ENCODE measurements around the gene CCL13. TPM values are rescaled to one million over a fixed set of nuclear protein-coding genes. Genes with fewer than 3 reads are reported as not detected.

Gene CCL13
- total RNA-seq, 1 experiment from 2014 or later: not detected

GRCh38 chr17:34351096-34351495, 5.2 kb upstream of the CCL13 start:
- no peak overlapping the region for H3K4me3 ChIP-seq (ENCODE audit: insufficient read depth, low read depth, low read length)
- H3K36me3 ChIP-seq (replicated peaks; ENCODE audit: control insufficient read depth, insufficient read depth, low read length): no peaks in the 10 kb centered on the region
- no peaks in the 10 kb centered on the region for H3K27me3 ChIP-seq (ENCODE audit: control insufficient read depth, insufficient read depth, low read length)
- DNase-seq: no peak

- no peaks in the 10 kb centered on the region for H3K36me3 ChIP-seq (replicated peaks; ENCODE audit: control insufficient read depth, insufficient read depth, low read length)
- DNase-seq: no peak
- no peaks in the 10 kb centered on the region for H3K27me3 ChIP-seq (ENCODE audit: control insufficient read depth, insufficient read depth, low read length)
Observed at GRCh38 chr17:34352191-34352590, 4.1 kb upstream of the CCL13 start.

DNA sequence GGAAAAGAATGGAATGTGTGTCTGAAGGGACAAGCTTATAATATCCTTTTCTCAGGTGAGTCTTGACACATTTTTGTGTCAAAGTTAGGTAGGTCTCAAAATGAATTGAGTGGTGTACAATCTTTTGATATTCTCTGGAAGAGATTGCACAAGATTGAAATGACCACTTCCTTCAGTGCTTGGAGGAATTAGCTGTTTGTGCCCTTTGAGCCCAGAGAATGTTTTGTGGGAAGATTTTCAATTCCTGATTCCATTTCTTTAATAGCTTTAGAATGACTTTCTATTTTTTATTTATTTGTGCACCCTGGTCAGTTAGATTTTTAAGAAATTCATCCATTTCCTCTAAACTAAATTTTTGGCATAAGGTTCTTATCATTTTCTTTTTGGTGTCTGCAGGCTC, 1.6 kb upstream of the CCL13 start:
- no peaks in the 10 kb centered on the region for H3K36me3 ChIP-seq (replicated peaks; ENCODE audit: control insufficient read depth, insufficient read depth, low read length)
- H3K4me3 ChIP-seq (ENCODE audit: insufficient read depth, low read depth, low read length): no peak overlapping the region
- DNase-seq: no peak
- H3K27me3 ChIP-seq (ENCODE audit: control insufficient read depth, insufficient read depth, low read length): no peaks in the 10 kb centered on the region

More at GRCh38 chr17:34352191-34352590, 4.1 kb upstream of the CCL13 start:
- H3K4me3 ChIP-seq (ENCODE audit: insufficient read depth, low read depth, low read length): no peak overlapping the region

- Histone ChIP-seq H3K27me3 (ENCODE audit: control insufficient read depth, insufficient read depth, low read length) (no peaks in the 10 kb centered on the region), H3K36me3 (replicated peaks; ENCODE audit: control insufficient read depth, insufficient read depth, low read length) (no peaks in the 10 kb centered on the region), H3K4me3 (ENCODE audit: insufficient read depth, low read depth, low read length) (no peak overlapping the region)
- peak; percentile 44 for DNase-seq
Observed at GRCh38 chr17:34357398-34357797, 1.1 kb downstream of the CCL13 start.

DNA sequence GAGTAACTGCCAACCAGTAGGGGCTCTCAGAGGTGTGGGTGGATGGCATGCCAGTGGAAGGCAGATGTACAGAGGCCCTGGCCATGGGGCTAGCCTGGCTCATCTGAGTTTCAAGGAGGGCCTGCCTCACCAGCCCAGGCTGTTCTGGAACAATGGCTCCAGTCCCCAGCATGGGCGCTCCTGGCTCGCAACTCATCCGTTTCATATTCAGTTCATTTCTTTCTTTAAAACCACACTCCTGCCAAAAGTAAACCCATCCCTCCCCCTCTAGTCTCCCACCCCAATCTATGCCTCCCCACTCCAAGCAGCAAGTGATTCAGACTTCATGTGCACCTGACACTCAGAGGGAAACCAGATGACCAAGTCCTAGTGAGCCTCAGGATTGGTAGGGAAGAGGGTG, 2.4 kb downstream of the CCL13 start:
- H3K27me3 ChIP-seq (ENCODE audit: control insufficient read depth, insufficient read depth, low read length): no peaks in the 10 kb centered on the region; the same call in 1 of the 2 replicates
- no peak for DNase-seq
- H3K36me3 ChIP-seq (replicated peaks; ENCODE audit: control insufficient read depth, insufficient read depth, low read length): no peaks in the 10 kb centered on the region
- no peak overlapping the region for H3K4me3 ChIP-seq (ENCODE audit: insufficient read depth, low read depth, low read length)

DNA sequence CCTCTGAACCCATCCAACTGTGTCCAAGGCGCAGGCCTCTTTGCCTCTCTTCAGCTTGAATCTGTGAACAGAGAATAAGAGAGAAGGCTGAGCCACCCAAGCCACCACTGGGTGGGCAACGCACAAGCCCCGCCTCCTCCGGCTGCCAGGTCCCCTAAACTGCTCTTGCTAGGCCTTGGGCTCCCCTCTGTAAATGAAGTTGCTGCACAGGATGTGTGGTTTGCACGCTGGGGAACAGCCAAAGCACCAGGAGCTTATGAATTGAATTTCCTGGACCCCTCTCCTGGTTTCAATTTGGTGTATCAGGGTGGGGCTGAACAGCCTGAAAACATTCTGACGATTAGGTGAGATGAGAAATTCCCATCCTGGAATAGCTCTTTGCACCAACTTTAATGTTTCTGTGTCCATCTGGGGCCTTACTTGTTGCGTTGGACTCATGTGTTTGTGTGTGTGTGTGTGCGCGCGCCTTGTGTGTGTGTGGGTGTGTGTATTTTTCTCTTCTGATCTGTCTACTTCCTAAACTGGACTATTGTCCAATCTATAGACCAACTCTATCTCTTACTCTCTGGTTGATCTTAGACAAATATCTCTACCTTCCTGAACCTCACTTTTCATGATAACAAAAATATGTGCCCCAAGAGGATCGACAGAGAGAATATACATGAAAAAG, 4.5 kb downstream of the CCL13 start:
- H3K4me3 ChIP-seq (ENCODE audit: insufficient read depth, low read depth, low read length): no peak overlapping the region
- no peaks in the 10 kb centered on the region; the same call in 1 of the 2 replicates for H3K27me3 ChIP-seq (ENCODE audit: control insufficient read depth, insufficient read depth, low read length)
- no peaks in the 10 kb centered on the region for H3K36me3 ChIP-seq (replicated peaks; ENCODE audit: control insufficient read depth, insufficient read depth, low read length)
- no peak for DNase-seq

DNA sequence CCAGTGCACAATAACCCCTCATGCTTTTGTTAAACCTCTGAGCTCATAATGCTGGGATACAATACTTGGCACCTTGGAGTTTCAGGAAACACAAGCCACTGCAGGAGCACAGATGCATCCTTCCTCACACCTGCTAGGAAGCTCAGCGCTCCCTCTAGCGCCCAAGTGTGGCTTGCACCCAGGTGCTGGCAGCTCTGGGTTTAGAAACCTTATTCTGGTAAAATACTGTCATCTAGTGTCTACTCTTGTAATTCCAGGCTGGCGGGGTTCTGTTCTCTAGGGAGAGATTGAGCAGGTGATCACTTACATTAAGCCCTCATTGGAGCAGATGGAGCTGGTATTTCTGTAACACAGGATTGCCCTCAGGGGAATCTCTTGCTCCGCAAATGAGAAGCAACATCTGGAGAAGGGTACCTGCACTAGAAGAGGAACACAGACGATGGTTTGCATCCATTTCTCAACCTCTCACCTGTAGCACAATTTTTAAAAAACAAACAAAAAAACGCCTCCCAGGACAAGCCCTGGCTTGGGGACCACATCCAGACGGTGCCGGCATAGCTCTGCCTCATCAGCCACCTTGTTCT, 5.3 kb downstream of the CCL13 start:
- no peaks in the 10 kb centered on the region for H3K36me3 ChIP-seq (replicated peaks; ENCODE audit: control insufficient read depth, insufficient read depth, low read length)
- DNase-seq: peak; percentile 88
- no peaks in the 10 kb centered on the region; the same call in 1 of the 2 replicates for H3K27me3 ChIP-seq (ENCODE audit: control insufficient read depth, insufficient read depth, low read length)
- no peak overlapping the region for H3K4me3 ChIP-seq (ENCODE audit: insufficient read depth, low read depth, low read length)

DNA sequence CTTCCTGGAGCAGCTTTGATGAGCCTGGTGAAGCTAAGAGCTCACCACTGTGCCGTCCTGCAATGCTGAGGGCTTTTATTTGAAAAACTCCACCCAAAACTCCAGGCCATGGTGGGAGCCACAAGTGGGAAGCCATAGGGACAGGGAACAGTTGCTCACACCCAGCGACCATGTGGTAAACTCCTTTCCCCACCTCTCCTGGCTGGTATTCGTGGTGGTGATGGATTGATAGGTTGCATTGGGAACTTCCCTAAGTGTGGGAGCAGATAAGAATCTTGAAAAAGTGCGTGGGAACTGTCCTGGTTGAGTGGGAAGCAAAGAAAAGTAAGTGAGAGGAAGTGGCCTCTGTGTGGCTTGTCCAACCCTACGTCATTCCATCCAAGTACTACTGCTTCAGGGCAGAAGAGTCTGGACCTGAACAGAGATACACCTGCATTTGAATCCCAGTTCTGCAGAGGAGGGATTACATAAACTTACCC, 6.9 kb downstream of the CCL13 start, which contains the start of gene CCL1:
Gene CCL1, minus strand, starts transcription at position 51 of the 479 bp plus-strand sequence. CDS start 72 bp downstream, outside the sequence.
- Histone ChIP-seq H3K27me3 (ENCODE audit: control insufficient read depth, insufficient read depth, low read length) (no peaks in the 10 kb centered on the region; the same call in 1 of the 2 replicates), H3K36me3 (replicated peaks; ENCODE audit: control insufficient read depth, insufficient read depth, low read length) (no peaks in the 10 kb centered on the region), H3K4me3 (ENCODE audit: insufficient read depth, low read depth, low read length) (no peak within 1 kb of the TSS)
- DNase-seq: no peak

DNA sequence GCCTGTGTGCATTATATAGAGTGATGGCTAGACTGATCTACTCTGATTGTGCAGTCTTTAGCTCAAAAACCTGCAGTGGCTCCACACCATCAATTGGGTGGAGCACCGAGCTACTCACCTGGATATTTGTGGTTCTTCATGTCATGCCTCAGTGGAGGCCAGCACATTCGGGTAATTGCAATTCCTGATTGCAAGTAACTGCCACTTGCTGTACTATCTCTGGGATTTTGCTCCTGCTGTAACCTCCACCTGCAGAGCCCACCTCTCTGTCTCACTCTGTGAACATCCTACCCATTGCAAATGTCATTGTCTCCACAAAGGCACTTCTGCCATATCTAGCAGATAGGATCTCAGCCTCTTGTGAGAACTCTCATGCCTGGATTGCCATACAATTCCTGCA, 8.5 kb downstream of the CCL13 start:
- DNase-seq: no peak
- Histone ChIP-seq H3K27me3 (ENCODE audit: control insufficient read depth, insufficient read depth, low read length) (no peaks in the 10 kb centered on the region; the same call in 1 of the 2 replicates), H3K4me3 (ENCODE audit: insufficient read depth, low read depth, low read length) (no peak overlapping the region), H3K36me3 (replicated peaks; ENCODE audit: control insufficient read depth, insufficient read depth, low read length) (no peaks in the 10 kb centered on the region)

GRCh38 chr17:34365340-34365739, 9.1 kb downstream of the CCL13 start:
- Histone ChIP-seq H3K4me3 (ENCODE audit: insufficient read depth, low read depth, low read length) (no peak overlapping the region), H3K36me3 (replicated peaks; ENCODE audit: control insufficient read depth, insufficient read depth, low read length) (no peaks in the 10 kb centered on the region), H3K27me3 (ENCODE audit: control insufficient read depth, insufficient read depth, low read length) (no peaks in the 10 kb centered on the region; the same call in 1 of the 2 replicates)
- no peak for DNase-seq

- Histone ChIP-seq H3K4me3 (ENCODE audit: insufficient read depth, low read depth, low read length) (no peak overlapping the region), H3K27me3 (ENCODE audit: control insufficient read depth, insufficient read depth, low read length) (no peaks in the 10 kb centered on the region; the same call in 1 of the 2 replicates), H3K36me3 (replicated peaks; ENCODE audit: control insufficient read depth, insufficient read depth, low read length) (no peaks in the 10 kb centered on the region)
- DNase-seq: no peak
Observed at GRCh38 chr17:34366010-34366409, 9.7 kb downstream of the CCL13 start.

DNA sequence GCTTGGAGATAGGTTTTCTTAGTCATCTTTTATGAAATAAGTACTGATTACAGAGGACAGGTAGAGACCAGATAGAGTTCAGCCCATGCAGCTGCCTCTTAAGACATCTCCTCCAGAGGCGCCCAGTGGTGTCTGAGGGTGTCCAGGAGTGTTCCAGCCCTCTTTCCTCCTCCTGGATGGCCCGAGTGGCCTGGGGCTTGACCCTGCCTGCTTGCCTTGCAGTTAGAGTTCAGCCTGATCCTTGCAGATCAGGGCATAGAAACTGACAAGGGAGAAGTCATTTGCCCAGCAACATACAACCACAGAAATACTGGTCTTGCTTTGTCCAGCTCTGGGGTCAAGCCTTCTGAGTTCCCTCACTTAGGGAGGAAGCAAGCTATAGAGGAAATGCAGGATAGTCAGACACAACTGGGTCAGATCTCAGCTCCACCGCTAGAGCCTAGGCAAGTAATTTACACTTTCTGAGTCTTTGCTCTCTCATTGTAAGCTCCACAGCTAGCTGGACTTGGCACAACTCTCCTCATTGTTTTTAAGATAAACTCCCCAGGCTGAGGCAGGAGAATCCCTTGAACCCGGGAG, 10.3 kb downstream of the CCL13 start:
- Histone ChIP-seq H3K27me3 (ENCODE audit: control insufficient read depth, insufficient read depth, low read length) (no peaks in the 10 kb centered on the region; the same call in 1 of the 2 replicates), H3K36me3 (replicated peaks; ENCODE audit: control insufficient read depth, insufficient read depth, low read length) (no peaks in the 10 kb centered on the region), H3K4me3 (ENCODE audit: insufficient read depth, low read depth, low read length) (no peak overlapping the region)
- DNase-seq: no peak

GRCh38 chr17:34367486-34368195, 11.4 kb downstream of the CCL13 start:
- Histone ChIP-seq H3K4me3 (ENCODE audit: insufficient read depth, low read depth, low read length) (no peak overlapping the region), H3K36me3 (replicated peaks; ENCODE audit: control insufficient read depth, insufficient read depth, low read length) (no peaks in the 10 kb centered on the region), H3K27me3 (ENCODE audit: control insufficient read depth, insufficient read depth, low read length) (no peaks in the 10 kb centered on the region; the same call in 1 of the 2 replicates)
- DNase-seq: no peak

GRCh38 chr17:34368196-34368945, 12.1 kb downstream of the CCL13 start:
- Histone ChIP-seq H3K4me3 (ENCODE audit: insufficient read depth, low read depth, low read length) (no peak overlapping the region), H3K27me3 (ENCODE audit: control insufficient read depth, insufficient read depth, low read length) (no peaks in the 10 kb centered on the region), H3K36me3 (replicated peaks; ENCODE audit: control insufficient read depth, insufficient read depth, low read length) (no peaks in the 10 kb centered on the region)
- no peak for DNase-seq

All from H7 (cell line).